ENCODE results near the gene OR5H1.
"Not testable (repeated sequence)": the region's sequence is repeated elsewhere in the genome, so short reads cannot be mapped to it uniquely, and the experiment has no call there.

Gene OR5H1

GRCh38 chr3:98130421-98130820, at the start of gene OR5H1:
OR5H1 (plus strand) TSS chr3:98130721; CDS start chr3:98132698, 1,977 bp downstream.
- DNase-seq: no peak

GRCh38 chr3:98086873-98087272, 43.6 kb upstream of the OR5H1 start, which contains the start of gene OR5AC2:
OR5AC2 (plus strand) TSS chr3:98087173; CDS start chr3:98087173, 0 bp downstream.
- DNase-seq: no peak

- DNase-seq: no peak
These were observed 34.6 kb upstream of the OR5H1 start for GRCh38 chr3:98095882-98096281.

DNA sequence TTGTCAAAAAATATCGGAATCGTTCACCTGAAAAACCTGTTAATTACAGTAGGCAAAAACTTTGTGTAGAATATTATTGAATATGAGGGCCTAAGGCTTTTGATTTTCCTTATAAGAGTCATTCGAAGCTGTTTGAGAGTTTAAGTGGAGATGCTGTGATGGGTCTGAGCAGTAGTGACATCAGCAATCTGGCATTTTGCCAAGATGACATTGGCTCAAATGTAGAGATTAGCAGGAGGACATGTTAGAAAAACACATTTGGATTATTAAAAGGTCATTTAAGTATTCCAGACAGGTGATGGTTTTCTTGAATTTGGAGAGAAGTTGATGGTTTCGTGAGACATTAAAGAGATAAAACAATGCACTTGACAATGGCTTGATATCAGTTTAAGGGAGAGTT, 30.7 kb upstream of the OR5H1 start:
- DNase-seq: no peak

- DNase-seq: no peak
These were observed 22.4 kb upstream of the OR5H1 start for GRCh38 chr3:98108162-98108561.

GRCh38 chr3:98109807-98110549, 20.5 kb upstream of the OR5H1 start:
- DNase-seq: no peak

- no peak for DNase-seq
These were observed 20.0 kb upstream of the OR5H1 start for GRCh38 chr3:98110550-98110908.

DNA sequence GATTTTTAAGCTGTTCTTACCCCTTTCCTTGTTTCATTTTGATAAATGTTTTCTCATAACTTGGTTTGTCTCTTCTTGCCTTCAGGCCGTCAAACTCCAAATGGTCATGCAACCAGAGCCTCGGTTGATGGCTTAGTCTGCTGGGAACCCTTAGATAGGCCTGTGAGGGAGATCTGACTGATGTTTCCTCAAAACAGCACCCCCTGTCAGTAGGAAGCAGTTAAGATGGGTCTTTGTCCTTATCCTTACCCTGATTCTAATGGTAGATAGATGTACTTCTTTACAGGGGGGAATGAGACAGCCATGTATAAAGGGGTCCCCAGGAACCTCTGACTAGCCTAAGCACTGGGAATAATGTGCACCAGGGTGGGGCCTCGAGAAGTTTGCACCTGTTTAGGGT, 16.3 kb upstream of the OR5H1 start:
- DNase-seq: no peak

- DNase-seq: no peak
These were observed 14.8 kb upstream of the OR5H1 start for GRCh38 chr3:98115717-98116116.

GRCh38 chr3:98136631-98137030, 6.1 kb downstream of the OR5H1 start:
- peak; percentile 4 for DNase-seq

DNA sequence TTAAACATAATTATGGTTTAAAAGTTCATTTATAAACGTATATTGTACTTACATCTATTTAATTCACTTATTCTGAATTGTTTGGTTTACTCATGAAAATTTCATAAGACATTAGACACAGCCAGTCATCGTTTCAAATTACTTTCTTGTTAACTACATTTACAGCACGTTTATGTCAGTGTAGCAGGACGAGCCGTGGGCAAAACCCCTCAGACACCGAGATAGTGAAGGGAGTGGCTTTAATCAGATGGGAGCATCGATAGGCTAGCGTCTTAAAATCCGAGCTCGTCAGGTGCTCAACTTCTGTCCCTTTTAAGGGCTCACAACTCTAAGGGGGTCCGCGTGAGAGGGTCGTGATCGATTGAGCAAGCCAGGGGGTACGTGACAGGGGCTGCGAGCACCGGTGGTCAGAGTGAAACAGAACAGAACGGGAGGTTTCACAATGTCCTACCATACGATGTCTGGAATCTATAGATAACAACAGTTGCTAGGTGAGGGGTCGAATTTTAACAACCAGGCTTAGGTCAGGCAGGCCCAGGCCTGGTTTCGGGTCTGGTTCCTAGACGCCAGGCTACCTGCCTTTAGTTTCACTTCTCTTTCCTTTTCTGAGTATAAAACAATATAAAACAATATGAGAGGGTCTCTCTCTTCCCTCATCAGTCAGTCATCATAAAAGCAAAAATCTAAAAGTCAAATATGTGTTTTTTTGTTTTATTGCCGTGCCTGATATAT, 7.5 kb downstream of the OR5H1 start:
- not testable (repeated sequence) for DNase-seq

DNA sequence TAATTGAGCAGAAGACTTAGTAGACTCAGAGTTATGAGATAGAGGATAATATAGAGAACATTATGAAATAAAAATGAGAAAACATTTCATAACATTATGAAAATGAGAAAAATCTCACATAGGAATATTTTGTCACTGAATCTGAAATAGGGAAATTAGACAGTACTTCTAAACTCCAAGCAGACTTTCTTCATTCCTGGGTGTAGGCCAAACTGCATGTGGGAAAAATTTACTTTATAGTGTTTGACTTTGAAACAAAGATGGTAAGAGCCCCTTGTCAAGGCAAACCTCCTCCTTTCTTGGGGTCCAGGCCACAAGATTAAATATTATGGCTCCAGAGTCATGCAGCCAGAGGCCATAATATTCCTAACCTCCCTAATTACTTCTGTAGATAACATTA, 10.0 kb downstream of the OR5H1 start:
- no peak for DNase-seq

GRCh38 chr3:98147179-98147578, 16.7 kb downstream of the OR5H1 start, which contains the start of gene OR5H14:
OR5H14 (plus strand) TSS chr3:98147479; CDS start chr3:98149386, 1,907 bp downstream.
- DNase-seq: no peak

GRCh38 chr3:98148751-98149150, 18.2 kb downstream of the OR5H1 start:
- no peak for DNase-seq

DNA sequence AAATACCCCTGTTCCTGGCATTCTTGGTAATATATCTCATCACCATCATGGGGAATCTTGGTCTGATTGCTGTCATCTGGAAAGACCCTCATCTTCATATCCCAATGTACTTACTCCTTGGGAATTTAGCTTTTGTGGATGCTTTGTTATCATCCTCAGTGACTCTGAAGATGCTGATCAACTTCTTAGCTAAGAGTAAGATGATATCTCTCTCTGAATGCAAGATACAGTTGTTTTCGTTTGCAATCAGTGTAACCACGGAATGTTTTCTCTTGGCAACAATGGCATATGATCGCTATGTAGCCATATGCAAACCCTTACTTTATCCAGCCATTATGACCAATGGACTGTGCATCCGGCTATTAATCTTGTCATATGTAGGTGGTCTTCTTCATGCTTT, 18.9 kb downstream of the OR5H1 start:
- DNase-seq: not testable (repeated sequence)

GRCh38 chr3:98151241-98151640, 20.7 kb downstream of the OR5H1 start:
- DNase-seq: no peak

DNA sequence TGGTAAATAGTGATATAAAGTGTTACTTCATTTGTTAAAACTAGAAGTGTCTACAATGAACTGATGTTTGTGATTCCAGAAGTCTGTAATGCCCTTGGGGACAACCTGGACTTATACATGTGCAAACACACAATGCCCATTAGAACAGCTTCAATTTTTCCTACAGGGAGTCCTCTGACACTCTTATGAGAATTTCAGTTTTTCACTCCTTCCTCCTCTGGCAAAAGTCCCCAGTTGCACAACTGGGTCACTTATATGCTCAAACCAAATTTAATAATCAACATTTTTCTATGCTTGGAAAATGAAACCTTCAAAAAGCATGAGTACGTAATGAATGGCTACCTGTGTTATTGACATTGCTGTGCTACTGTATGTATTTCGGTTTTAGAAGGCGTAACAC, 35.9 kb downstream of the OR5H1 start, which contains the start of gene OR5H15:
TSS of gene OR5H15 (plus strand) at position 301 of the 400 bp plus-strand sequence. CDS start 2,004 bp downstream, outside the sequence.
- DNase-seq: no peak

GRCh38 chr3:98171071-98171470, 40.5 kb downstream of the OR5H1 start:
- no peak for DNase-seq

DNA sequence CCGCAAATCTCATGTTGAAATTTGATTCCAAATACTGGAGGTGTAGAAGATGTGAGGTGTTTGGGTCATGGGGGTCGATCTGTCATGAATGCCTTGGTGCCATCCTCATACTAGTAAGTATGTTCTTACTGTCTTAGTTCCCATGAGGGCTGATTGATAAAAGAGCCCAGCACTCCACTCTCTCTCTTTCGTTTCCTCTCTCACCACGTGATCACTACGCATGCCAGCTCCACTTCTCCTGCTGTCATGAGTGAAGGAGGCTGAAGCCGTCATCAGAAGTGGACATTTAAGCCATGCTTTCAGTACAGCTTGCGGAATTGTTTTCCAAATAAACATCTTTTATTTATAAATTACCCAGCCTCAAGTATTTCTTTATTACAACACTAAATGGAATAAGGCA, 42.1 kb downstream of the OR5H1 start:
- DNase-seq: no peak

DNA sequence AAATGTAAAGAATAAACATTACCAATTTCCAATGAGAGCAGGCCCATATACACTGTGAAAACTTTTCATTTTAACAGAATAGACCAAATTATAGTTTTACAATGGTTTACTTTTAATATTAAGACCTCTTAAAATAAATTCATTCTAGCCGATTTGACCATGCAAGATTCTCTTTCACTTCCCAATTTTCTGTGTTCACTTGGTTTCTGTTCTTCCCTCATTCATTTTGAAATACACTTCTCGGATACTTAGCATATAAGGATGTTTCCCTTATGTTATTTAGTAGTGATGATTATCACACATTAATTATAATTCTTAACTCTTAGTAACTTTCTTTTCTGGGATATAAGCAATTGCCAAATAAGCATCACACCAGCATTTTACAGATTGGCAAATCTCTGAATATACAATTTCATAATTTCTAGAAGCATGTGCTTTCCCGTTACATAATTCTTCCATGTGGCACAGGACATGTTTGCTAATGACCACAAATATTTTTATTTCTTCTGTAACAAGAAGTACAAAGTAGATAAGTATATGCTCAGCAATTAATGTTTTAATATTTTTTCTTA, 49.9 kb downstream of the OR5H1 start:
- no peak for DNase-seq

DNA sequence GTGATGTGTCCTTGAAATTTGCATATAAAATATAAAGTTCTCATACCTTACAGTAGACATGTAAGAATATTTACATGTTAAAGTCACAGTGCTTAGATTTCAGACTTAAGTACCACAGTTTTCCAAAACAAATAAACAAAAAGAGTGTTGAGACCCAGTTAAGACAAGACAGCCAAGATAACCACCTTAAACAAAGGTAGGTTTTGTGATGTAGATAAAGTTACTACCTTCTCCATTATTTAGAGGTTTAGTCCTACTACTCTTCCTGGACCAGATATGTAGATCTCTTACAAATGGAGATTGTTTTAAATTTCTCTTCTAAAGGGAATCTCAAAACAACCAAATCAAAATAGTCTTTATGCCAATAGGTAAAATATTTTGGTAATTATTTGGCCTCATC, 51.7 kb downstream of the OR5H1 start:
- no peak for DNase-seq

DNA sequence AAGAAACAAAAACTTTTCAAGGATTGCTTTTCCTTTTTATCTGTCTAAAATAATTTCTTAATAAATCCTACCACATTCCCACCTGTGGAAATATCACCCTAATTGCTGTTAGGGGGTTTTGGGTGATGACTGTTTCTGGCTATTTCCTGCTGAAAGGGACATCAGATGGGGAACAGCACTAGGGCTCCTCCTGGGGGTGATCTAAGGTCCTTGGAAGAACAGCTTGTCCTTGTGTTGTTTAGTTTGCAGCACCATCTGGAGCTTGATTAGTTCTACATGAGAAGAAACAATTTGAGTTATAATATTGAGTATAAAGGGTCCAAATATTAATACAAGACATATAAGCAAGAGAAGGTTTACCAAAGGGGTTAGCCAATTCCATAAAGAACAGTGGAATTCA, 54.7 kb downstream of the OR5H1 start:
- no peak for DNase-seq
